Kidney glomerular epithelial cell (primary cell): Measurements from ENCODE around the gene SLC15A1.

Experiments
- DNase-seq: peaks from one replicate; lab custom pipeline; 2025; lab: John Stamatoyannopoulos, UW

The SLC15A1 gene

DNA sequence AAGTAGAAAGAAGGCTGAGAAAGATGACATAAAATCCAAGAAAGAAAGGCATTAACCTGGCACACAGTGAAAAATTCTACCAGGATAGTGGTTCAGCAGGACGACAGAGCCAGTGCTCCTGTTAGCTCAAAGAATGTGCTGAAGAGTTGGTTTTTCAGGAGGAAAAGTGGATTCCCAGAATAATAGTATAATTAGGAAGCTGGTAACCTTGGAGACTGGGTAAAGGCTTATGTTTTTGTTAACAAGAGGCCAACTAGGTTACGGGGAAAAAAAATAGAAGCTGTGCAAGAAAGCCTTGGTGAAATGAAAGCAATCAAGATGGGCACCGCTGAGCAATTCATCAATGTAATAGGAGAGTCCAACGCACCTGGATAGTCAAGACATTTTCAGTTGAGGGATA lies 54.7 kb downstream of the SLC15A1 start:
- peak; percentile 33 for DNase-seq

DNA sequence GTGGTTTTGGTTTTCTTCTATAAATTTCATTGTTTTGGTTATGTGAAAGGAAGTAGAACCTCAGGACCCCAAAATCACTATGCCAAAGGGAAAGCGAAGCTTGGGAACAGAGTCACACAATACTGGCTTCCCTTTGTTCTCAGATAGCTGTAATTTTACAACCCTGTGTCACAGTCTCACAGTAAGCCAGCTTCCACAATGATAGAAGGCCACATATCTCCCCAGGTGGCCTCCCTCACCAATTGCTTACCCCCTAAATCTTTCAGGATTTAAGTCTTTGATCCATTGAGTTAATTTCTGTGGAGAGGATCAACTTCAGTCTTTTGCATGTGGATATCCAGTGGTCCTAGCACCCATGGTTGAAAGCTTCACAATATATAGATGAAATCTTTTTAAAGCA lies 58.7 kb downstream of the SLC15A1 start:
- no peak for DNase-seq

DNA sequence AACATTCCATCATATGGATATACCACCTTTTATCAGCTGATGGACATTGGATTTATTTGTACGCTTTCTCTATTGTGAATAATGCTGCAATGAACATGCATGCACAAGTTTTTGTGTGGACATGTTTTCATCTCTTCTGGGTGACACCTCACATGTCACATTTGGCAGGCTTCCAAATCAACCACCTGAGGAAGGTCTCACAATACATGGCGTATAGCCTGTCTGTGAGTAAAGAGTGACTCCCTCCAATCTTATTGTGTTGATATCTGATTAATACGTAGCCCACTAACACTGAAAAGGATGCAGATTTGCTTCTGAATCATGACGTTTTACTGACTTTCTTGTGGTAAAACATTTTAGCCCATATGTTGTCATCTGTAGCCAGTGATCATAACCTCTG lies 61.1 kb downstream of the SLC15A1 start:
- no peak for DNase-seq

GRCh38 chr13:98690348-98691022 lies 62.0 kb downstream of the SLC15A1 start:
- DNase-seq = no peak

- no peak for DNase-seq
These were observed 63.0 kb downstream of the SLC15A1 start for GRCh38 chr13:98689347-98689968.

- DNase-seq = no peak
These were observed 64.1 kb downstream of the SLC15A1 start for GRCh38 chr13:98688373-98688772.

DNA sequence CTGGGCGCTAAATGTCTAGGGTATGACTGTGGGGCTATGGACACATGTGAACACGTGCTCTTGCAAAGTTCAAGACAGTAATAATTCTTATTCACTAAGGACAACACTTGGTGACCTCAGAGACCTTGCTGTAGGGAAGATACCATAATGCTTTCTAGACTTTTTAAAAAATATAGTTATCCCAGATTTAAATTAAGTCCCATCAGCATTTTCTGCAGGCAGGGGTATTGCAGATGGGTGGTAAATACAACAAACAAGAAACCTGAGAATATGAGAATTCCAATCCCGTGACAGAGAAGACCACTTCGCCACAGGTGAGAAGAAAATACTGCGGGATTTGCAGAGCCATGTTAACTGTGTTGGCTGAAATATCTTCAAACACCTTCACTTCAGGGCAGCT lies 65.2 kb downstream of the SLC15A1 start:
- no peak for DNase-seq

- no peak for DNase-seq
These were observed 66.2 kb downstream of the SLC15A1 start for GRCh38 chr13:98686270-98686669.

DNA sequence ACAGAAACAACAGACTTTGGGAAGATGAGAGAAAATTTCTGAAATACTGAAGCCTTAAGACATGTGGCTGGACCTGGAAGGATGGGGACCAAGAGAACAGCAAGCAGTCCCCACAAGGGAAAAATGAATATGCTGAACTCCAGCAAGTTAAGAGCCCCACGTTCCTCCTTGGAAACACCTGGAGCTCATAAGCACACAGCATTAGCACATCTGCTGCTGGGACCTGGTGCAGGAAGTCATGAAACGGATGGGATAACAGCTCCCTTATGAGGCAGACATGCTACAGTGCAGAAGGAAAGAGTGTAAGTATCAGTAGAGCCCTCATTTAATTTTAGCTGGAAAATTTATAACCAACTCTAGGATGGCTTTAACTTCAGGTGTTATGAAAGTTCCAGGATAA lies 67.3 kb downstream of the SLC15A1 start:
- no peak for DNase-seq

DNA sequence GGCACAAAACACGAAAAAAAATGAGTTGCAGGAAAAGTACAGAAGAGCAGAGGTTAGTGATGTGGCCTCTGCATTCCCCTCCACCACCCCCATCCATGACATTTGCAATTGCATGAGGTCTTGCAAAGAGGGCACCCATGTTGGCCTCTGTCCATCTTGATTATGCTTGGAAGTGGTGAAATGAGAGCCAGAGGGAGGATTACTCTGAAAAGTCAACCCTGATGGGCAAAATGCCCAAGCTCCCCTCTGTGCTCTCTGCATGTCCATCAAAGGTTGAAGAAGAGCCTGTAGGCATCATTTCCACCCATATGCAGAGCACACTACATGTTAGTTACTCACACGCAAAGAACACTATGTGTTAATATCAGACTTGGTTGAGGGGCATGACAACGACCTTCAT lies 71.4 kb downstream of the SLC15A1 start:
- no peak for DNase-seq

GRCh38 chr13:98678741-98679140 lies 73.7 kb downstream of the SLC15A1 start:
- DNase-seq = no peak

GRCh38 chr13:98677398-98677797 lies 75.1 kb downstream of the SLC15A1 start:
- DNase-seq = no peak

GRCh38 chr13:98676239-98676638 lies 76.2 kb downstream of the SLC15A1 start:
- DNase-seq = no peak

DNA sequence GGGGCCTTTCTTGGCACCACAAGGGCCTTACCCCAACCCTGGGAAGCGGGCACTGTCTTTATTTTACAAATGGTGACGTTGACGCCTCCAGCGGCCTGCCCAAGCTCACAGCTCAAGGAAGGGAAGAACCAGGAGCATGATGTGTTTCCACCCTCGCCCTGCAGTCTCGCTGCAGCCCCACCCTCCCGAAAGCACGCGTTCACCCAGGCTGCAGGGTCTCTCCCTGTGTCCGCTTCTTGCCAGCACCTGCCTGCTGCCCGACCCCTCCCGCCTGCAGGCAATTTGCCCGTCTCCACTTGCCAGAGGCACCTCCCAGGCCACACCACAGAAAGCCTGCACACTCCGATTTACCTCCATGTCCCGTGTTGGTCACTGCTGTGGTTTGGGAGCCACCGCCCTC lies 76.6 kb downstream of the SLC15A1 start:
- no peak for DNase-seq

DNA sequence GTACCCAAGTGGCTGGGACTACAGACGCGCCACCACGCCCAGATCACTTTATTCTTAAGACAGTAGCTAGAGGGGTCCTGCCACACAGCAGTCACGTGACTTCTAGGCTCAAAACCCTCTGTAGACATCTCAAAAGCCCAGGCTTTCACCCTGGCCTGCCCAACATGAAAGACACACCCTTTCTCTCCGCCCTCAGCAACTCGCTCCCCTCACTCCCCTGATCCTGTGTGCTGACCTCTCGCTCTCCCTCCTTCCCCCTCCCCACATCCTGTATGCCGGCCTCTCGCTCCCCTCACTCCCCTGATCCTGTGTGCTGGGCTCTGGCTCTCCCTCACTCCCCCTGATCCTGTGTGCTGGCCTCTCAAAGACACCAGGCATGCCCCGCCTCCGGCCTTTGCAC lies 77.4 kb downstream of the SLC15A1 start:
- DNase-seq = no peak

DNA sequence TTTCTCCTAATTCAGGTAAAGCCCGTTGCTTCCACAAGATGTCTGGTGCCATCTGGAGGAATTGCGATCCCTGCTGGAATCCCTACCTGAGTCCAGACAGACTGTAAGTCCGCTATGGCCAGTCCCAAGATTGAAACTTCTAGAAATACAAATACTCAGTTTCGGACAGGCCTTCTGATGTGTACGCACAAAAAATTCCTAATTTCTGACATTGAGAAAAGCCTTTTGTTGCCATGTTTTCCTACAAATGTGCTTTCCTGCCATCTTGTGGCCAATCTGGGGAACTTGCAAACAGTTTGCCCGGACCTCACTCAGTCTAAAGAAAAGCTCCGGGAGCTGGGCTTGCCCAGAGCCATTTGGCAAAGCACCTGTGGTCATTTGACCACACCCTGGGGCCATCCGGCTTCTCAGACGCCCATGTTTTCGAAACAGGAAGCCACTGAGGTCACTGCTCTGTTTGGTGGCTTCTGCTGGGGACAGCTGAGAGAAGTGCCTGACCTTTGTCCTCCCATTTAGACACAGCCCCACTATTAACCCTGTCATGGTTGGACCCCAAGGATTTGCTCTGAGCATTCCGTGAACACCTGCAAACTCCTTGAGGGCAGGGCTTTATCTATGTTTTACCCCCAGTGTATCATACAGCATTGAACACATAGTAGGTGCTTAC lies 79.4 kb downstream of the SLC15A1 start:
- peak; percentile 46 for DNase-seq

- no peak for DNase-seq
These were observed 84.3 kb downstream of the SLC15A1 start for GRCh38 chr13:98668155-98668554.

- no peak for DNase-seq
These were observed 86.9 kb downstream of the SLC15A1 start for GRCh38 chr13:98665638-98665995.

DNA sequence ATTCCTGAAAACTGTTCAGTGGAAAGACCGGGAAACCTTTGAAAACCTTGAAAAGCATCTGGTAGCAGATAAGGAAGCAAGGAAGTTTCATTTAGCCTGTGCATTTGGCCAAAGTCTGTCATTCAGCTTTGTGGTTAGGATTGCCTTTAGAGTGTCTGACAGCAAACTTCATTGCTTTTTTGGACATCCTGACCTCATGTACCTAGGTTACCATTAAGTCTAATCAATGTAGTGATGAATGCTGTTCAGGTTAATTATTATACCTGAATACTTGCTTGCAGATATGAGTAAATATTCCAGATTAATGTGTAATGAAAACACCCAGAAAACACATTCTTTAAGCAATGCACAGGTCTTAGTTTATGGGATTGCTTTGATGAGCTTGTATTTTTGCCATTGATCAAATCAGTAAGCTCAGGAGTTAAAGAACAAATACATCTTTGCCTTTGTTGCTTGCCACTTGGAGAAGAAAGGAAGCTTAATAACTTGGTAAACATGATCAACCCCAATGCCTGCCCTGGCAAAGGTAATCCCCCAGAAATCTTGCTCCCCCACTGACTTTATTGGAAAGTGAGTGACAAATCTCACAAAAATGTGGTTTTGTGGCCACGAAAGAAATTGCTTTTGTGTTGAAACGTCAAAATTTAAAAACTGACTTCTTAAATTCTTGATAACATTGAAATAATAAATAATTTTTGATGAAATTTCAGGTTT lies 87.4 kb downstream of the SLC15A1 start:
- no peak for DNase-seq

DNA sequence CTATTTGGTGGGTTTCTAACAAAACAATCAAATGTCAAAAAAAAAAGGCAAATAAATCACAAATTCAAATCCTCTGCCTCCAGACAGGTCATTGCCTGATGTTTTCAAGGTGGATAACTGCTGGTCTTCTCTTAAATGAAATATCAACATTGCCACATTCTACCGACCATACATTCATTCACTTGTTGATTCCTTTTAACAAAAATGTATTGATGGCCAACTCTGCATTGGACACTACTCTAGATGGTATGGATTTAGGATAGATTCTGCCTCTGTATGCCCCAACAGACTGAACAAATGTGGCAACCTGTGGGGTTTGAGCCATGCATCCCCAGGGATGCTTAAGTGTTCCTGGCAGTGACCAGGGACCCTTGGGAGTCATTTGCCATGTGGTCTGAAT lies 88.0 kb downstream of the SLC15A1 start:
- DNase-seq = no peak

DNA sequence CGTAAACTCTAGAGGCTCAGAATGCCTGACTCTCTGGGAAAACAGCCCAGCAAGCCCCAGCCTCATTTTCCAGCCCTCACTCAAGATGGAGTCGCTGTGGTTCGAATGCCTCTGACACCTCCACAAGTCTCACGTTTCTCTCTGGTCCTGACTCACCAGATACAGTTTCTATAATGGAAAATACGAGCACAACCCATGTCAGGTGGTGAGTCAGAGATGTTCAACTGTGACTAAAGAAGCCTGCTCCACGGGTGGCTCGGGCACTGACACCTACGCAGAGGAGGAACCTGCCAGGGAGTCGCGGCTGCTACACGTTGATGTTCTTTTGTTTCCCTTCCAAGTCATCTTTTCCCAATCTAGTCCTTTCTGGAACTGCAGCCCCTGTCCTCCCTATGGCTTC lies 88.4 kb downstream of the SLC15A1 start:
- DNase-seq = peak; percentile 18

- DNase-seq = no peak
These were observed 94.3 kb downstream of the SLC15A1 start for GRCh38 chr13:98658131-98658530.

- DNase-seq = no peak
These were observed 94.9 kb downstream of the SLC15A1 start for GRCh38 chr13:98657506-98658085.
